Left ventricle myocardium inferior (tissue), 1 donor: ENCODE results near the gene PRKCE. TPM values are rescaled to one million over a fixed set of nuclear protein-coding genes. Genes with fewer than 3 reads are reported as not detected.
"Not testable (repeated sequence)": the region's sequence is repeated elsewhere in the genome, so short reads cannot be mapped to it uniquely, and the experiment has no call there.

Experiments used
- DNase-seq: peaks from one replicate; pipeline ENCODE4 v3.0.0-alpha.2; 2020
- H3K27ac ChIP-seq: fragments of 200-600 bp; replicated peaks from 2 replicates; pipeline ENCODE4 v1.8.0; 2021
- H3K27me3 ChIP-seq: fragments of 200-600 bp; 2 replicates; pipeline ENCODE4 v1.8.0; 2021; ENCODE audit warnings: low read depth
- H3K36me3 ChIP-seq: fragments of 200-600 bp; 2 replicates; pipeline ENCODE4 v1.8.0; 2021
- H3K4me1 ChIP-seq: fragments of 200-600 bp; 2 replicates; pipeline ENCODE4 v1.8.0; 2021
- H3K4me3 ChIP-seq: fragments of 200-600 bp; 2 replicates; pipeline ENCODE4 v1.8.0; 2021; ENCODE audit warnings: mild to moderate bottlenecking, moderate library complexity
- H3K9me3 ChIP-seq: fragments of 200-600 bp; replicated peaks from 2 replicates; pipeline ENCODE4 v1.8.0; 2021
- intact Hi-C: fragments of 100-400 bp; cut with micrococcal nuclease; formaldehyde crosslinking; loops from one replicate; pipeline ENCODE4 v1.11.0; 2022
- total RNA-seq: library from RNA; stranded (reverse); fragmentation: NEBNext Ultra II Directional; extraction: Animal tissue kit (Norgen Biotek cat#: 25700); gene quantifications from one replicate; pipeline ENCODE4 v1.2.1, GENCODE V29; 2021
- TF ChIP-seq, protein P1 (sequence below): fragments of 200-600 bp; IDR thresholded peaks from 2 replicates; pipeline ENCODE4 v1.8.0; 2021; ENCODE audit warnings: antibody characterized with exemption, mild to moderate bottlenecking, borderline replicate concordance
- donor health status: DM: no; HTN: yes; CAD: no; lungs with severe emphysema.

Gene PRKCE
- total RNA-seq, 1 donor from 2014 or later = 14.7 TPM

DNA sequence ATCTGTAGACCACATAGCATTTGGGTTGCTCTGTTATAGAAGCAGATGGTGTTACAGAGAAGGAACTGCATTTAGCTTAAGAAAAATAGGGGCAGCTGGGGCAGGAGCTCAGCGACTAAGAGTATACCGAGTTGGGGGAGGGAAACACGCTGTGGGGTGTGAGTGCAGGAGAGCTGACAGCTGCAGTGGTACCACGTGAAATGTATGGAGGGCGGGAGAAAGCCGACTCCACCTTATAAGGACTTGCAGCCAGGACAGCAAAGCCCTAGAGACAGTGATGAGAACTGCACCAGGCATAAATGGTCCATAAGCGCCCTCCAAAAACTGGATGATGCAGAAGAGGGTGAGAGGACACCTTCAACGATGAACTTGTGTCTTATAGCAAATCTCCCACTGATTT, 237.6 kb downstream of the PRKCE start:
- DNase-seq = peak; percentile 38
- peaks cover 72% of the 10 kb centered on the region for H3K4me1 ChIP-seq
- no peak overlapping the region for H3K27ac ChIP-seq
- TF ChIP-seq, protein P1, sequence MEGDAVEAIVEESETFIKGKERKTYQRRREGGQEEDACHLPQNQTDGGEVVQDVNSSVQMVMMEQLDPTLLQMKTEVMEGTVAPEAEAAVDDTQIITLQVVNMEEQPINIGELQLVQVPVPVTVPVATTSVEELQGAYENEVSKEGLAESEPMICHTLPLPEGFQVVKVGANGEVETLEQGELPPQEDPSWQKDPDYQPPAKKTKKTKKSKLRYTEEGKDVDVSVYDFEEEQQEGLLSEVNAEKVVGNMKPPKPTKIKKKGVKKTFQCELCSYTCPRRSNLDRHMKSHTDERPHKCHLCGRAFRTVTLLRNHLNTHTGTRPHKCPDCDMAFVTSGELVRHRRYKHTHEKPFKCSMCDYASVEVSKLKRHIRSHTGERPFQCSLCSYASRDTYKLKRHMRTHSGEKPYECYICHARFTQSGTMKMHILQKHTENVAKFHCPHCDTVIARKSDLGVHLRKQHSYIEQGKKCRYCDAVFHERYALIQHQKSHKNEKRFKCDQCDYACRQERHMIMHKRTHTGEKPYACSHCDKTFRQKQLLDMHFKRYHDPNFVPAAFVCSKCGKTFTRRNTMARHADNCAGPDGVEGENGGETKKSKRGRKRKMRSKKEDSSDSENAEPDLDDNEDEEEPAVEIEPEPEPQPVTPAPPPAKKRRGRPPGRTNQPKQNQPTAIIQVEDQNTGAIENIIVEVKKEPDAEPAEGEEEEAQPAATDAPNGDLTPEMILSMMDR = peak; percentile 41
- intact Hi-C loops = no loop called here
- H3K9me3 ChIP-seq = no peaks in the 10 kb centered on the region
- H3K36me3 ChIP-seq = no peaks in the 10 kb centered on the region
- no peak overlapping the region for H3K4me3 ChIP-seq
- H3K27me3 ChIP-seq = no peaks in the 10 kb centered on the region

DNA sequence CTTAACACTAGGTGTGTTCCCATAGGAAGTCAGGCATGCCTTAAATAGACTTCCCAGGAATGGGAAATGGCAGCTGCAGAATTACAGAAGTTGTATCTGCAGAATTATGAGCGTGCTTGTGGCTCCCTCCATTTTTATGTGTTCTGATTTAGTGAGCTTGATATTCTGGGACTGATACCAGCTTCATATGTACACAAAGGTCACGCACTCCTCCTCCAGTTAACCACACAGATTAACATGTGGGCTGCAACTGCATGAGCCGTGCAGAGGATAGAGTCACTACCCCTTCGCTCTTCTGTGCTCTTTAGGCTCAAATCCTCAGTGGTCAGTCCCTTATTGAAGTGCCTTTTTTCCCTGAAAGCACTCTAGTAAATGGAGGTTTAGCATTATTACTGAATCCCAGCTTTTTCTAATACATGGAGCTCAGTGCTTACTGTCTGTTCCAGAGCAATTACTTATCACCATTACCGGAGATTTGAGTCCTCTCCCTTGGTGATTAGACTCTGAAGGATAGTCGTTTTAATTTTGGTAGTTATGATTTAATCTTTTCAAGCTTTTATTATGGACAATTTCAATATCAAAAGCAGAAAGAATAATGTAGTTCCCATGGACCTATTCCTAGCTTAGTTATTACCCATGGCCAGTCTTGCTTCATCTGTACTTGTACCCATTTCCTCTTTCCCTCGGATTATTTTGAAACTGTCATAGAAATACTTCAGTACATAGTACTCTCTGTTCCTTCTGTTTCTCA, 238.3 kb downstream of the PRKCE start:
- intact Hi-C loops = no loop called here
- no peaks in the 10 kb centered on the region for H3K36me3 ChIP-seq
- peaks cover 64% of the 10 kb centered on the region for H3K4me1 ChIP-seq
- no peak for DNase-seq
- H3K9me3 ChIP-seq = no peaks in the 10 kb centered on the region
- H3K27me3 ChIP-seq = no peaks in the 10 kb centered on the region
- H3K4me3 ChIP-seq = no peak overlapping the region
- TF ChIP-seq, protein P1 = no peak
- H3K27ac ChIP-seq = peak overlapping the region; percentile 9

DNA sequence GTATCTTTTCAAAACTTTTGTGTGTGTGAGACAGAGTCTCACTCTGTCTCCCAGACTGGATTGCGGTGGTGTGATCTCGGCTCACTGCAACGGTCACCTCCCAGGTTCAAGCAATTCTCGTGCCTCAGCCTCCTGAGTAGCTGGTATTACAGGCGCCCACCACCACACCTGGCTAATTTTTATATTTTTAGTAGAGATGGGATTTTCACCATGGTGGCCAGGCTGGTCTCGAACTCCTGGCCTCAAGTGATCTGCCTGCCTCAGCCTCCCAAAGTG, 238.8 kb downstream of the PRKCE start:
- H3K36me3 ChIP-seq, H3K27me3 ChIP-seq, intact Hi-C loops, H3K4me3 ChIP-seq, DNase-seq, H3K9me3 ChIP-seq: not testable (repeated sequence)
- peak overlapping the region; percentile 5 for H3K27ac ChIP-seq
- H3K4me1 ChIP-seq = peaks cover 59% of the 10 kb centered on the region

DNA sequence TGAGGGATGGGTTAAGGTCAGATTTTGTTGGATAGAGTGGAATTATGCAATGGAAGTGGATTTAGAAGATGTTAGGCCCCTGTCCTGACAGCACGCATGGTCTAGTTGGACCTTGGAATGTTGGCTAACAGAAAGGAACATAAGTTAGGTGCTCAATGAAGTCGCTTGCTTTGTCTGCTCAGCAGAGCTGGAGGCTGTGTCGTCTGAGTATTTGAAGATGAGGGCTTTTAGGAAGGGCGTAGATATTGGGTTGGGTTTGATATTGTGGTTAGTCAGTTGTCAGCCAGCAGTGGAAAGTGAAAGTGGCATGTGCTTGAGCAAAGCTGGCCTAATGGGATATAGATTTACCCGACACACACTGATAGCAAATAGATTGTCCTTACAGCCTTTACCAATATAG, 239.3 kb downstream of the PRKCE start:
- Histone ChIP-seq H3K9me3 (no peaks in the 10 kb centered on the region), H3K4me3 (no peak overlapping the region), H3K4me1 (peaks cover 54% of the 10 kb centered on the region), H3K27me3 (no peaks in the 10 kb centered on the region), H3K36me3 (no peaks in the 10 kb centered on the region), H3K27ac (peak overlapping the region; percentile 5)
- no peak for DNase-seq
- TF ChIP-seq, protein P1 = no peak
- intact Hi-C loops = no loop called here

DNA sequence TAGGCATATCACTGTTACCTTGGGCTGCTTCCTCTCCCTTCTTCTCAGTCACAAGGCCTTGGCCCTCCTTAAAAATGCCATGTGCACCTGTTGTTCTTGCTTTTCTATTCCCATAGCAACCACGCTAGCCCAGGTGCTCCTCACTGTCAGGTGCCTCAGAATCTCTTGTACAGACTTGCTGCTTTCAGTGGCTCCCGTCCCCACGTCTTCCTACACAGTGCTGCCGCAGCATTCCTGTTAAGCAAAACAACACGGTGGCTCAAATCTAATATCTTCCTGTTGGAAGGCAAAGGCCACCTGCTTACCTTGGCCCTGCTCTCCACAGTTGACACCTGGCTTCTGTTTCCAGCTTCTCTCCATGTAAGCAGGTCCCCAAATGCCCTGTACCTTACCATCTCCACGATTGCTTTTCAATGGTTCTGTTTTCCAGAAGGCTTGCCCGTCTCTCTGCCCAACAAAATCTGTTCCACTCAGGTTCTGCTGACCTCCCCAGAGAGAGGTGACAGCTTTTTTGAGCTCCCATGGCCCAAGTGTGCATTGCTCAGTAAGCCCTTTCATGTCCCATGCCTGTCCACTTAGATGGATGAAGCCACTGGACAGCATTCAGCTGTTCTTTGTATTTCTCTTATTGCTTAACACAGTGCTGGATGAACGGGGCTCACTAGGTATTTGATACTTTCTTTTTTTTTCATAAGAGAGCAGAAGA, 240.4 kb downstream of the PRKCE start:
- Histone ChIP-seq H3K9me3 (no peaks in the 10 kb centered on the region), H3K4me3 (no peak overlapping the region), H3K27ac (no peak overlapping the region), H3K4me1 (peaks cover 52% of the 10 kb centered on the region), H3K36me3 (no peaks in the 10 kb centered on the region), H3K27me3 (no peaks in the 10 kb centered on the region)
- DNase-seq = no peak
- TF ChIP-seq, protein P1 = no peak
- intact Hi-C loops = no loop called here

DNA sequence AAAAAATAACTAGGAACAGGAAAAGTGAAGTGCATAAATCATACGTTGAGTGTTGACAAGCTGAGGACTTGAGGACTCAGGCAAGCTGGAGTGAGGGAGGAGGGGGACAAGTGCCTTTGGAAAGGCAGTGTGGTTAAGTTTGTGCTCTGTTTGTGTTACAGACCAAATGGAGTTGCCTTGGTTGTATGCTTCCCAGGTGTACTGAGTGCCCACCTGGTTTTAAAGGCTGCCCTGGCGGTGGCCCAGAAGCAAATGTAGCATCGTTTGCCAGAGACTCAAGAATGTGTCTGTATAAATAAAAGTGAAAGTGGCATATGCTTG, 240.9 kb downstream of the PRKCE start:
- Histone ChIP-seq H3K27me3 (no peaks in the 10 kb centered on the region), H3K9me3 (no peaks in the 10 kb centered on the region), H3K4me1 (peaks cover 47% of the 10 kb centered on the region), H3K27ac (no peak overlapping the region), H3K4me3 (no peak overlapping the region), H3K36me3 (no peaks in the 10 kb centered on the region)
- DNase-seq = no peak
- intact Hi-C loops = no loop called here
- TF ChIP-seq, protein P1 = no peak
